COLO668 (cell line): ENCODE results near the gene FCSK.

Experiments
- DNase-seq: peaks from one replicate; lab custom pipeline; 2025; ENCODE audit not compliant: unreplicated experiment; lab: John Stamatoyannopoulos, UW

FCSK gene

DNA sequence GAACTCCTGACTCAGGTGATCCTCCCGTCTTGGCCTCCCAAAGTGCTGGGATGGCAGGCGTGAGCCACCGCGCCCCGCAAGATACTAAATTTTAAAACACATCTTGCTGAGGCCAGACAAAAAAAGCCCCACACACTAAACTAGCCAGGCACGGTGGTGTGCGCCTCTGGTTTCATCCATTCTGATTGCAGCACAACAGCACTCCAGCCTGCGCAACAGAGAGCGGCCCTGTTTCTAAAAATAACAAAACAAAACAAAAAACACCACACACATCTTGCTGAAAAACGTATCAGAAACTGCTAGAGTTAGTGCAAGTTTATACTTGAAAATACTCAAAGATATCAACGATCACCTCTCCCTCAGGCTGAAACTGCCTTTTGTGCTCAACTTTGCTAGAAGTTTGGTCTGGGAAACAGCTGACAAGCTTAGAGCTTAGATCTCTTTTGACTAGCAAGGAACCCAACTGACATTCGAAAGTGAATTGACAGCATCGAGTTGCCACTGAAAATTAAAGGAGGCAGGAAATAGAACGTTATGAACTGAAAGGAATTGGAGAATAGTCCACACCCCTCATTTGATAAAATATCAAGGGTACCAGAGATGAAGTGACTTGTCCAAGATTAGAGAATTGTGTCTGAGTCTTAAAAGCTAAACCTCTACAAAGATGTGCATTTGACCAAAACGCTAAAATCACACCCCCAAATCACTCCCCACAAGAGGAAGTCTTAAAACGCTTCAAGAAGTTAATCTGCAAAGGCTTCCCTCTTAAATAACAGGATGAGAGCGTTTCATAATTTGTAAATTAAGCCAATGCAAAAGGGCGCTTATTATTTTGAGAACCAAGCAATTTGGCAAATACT, 68.1 kb downstream of the FCSK start:
- no peak for DNase-seq

DNA sequence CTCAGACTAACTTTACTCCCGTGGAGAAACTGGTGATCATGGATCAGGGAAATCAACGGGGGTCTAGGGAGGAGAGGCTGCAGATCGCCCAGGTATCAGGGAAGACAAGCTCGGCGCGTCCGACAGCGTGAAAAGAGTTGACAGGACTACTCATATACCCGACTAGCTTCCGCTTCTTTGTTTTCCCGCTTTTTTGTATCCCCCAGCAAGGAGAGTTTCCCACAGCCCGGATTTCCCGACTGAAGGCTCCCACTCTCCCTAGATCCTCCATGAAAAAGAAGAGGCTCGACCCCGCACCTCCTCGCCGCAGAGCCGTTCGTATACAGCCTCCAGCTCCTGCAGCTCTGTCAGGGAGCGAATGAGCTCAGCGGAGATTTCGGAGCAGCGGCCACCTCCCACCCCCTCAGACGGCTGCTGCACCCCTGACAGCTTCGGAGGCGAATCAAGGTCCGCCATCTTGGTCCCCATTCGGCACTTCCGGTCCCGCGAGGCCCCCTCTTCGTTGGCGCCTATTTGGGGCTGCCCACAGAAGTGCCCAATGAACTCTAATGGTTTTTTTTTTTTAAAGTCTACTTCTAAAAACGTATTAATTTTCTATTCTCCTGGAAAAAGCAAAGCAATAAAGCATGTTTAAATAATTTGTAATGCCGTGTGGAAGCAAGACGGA, 68.8 kb downstream of the FCSK start, which contains the start of gene COG4:
TSS of gene COG4 (minus strand) at position 479 of the 667 bp plus-strand sequence. CDS start at position 468, 11 bp downstream.
- peak; percentile 85 for DNase-seq

DNA sequence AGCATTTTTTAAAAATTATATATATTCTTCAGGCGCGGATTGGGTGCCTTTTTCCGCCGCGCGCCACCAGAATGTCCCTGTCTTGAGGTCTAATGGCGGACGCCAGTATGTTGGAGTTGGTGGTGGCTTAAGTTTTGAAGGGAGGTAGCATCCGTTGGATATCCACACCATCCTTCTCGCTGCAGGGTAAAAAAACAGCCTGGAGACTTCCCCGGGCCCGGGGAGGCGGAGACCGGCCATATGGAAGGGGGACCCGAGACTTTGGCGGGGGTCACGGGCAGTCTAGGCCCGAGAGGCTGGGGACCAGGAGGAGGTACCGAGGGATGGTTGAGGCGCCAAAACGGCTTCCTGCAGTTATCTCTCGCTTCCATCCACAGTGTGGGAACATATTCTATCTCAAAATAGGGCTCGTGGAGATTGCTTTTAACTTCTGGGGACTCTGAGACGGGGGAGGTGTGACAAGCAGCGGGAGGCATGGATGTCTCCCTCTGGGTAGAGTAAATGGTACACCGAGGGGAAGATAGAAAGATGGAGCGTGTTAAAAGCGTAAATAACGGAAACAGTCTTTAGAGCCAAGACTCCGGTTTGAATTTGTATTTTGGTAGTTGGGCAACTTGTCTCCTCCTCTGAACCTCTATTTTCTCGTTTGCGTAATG, 69.5 kb downstream of the FCSK start, which contains the start of gene SF3B3:
TSS of gene SF3B3 (plus strand) at position 74 of the 656 bp plus-strand sequence. CDS start 2,841 bp downstream, outside the sequence.
- peak; percentile 79 for DNase-seq

DNA sequence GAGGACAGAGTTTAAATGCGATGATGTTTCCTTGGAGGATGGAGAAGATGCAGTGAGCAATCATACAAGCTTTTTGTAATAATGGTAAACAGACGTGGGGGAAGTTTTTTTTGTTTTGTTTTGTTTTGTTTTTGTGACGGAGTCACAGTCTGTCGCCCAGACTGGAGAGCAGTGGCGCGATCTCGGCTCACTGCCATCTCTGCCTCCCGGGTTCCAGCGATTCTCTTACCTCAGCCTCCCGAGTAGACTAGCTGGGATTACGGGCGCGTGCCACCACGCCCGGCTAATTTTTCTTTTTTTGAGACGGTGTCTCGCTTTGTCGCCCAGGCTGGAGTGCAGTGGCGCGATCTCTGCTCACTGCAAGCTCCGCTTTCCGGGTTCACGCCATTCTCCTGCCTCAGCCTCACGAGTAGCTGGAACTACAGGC, 70.0 kb downstream of the FCSK start:
- peak; percentile 20 for DNase-seq

DNA sequence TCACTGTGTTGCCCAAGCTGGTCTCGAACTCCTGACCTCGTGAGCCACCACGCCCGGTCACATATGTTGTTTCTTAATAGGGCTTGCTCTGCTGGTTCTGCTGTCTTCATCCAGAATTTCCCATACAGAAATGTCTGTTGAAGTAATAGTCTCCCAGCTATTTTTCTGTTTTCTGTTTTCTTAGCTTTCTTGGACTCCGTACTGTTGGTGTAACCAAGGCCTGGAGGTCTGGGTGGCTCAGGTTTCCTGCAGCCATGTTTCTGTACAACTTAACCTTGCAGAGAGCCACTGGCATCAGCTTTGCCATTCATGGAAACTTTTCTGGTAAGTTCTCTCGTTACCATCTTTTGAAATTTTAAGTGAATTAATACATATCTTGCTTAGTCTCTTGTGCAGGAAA, 72.0 kb downstream of the FCSK start:
- DNase-seq = no peak

DNA sequence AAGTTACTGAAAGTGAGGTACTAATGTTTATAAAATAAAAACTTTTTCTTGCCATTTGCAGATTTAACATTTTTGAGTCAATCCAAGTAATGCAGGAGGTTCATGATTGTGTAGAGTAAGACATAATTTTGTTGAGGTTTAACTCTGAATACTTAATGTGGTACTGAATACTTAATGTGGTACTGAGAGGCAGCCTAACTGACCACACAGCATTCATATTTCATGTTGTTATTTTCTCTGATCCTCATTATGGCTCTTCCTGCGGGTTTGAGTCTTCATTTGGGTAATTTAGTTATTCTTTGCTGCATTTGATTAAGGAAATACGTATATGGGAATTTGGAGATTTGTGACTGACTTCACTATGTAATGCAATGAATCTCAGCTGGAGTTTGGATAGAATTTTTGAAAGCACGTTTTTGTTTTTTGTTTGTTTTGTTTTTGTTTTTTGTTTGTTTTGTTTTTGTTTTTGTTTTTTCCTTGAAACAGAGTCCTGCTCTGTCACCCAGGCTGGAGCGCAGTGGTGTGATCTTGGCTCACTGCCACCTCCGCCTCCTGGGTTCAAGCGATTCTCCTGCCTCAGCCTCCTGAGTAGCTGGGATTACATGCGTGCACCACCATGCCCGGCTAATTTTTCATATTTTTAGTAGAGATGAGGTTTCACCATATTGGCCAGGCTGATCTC, 73.1 kb downstream of the FCSK start:
- DNase-seq = no peak

DNA sequence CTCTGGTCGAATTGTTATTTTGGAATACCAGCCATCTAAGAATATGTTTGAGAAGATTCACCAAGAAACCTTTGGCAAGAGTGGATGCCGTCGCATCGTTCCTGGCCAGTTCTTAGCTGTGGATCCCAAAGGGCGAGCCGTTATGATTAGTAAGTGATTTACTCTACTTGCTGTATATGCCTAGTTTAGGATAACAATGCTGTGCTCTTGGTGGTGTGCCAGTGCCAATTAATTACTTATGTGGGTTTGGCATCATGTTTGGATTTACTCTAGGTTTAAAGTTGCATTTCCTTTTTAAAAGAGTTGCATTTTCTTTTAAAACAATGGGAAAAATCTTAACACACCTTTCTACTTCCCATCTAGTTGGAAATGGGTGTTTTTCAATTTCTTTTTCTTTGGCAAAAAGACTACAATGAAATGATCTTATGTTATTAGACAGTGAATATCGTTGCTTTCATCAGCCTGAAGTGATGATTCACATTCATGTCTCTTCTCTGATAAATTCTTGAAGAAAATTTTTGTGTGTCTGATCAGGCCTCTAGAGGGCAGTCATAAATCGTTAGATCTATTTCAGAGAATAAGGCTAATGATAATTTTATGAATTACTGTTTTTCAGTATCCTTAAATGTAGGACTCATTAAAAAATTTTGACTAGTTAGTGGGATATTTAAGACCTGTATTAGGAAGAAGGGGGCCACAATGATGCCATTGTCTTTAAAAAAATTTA, 74.8 kb downstream of the FCSK start:
- no peak for DNase-seq
